GM19467 (cell line): ENCODE measurements around the gene BCKDHA.
"Not testable (repeated sequence)": the region's sequence is repeated elsewhere in the genome, so short reads cannot be mapped to it uniquely, and the experiment has no call there.

ENCODE experiments used
- ATAC-seq: cut with Tn5 transposase; IDR thresholded peaks from one replicate; pipeline ENCODE4 v1.9.1; 2021; ENCODE audit warnings: mild to moderate bottlenecking, moderate library complexity; ENCODE audit not compliant: unreplicated experiment

BCKDHA gene

DNA sequence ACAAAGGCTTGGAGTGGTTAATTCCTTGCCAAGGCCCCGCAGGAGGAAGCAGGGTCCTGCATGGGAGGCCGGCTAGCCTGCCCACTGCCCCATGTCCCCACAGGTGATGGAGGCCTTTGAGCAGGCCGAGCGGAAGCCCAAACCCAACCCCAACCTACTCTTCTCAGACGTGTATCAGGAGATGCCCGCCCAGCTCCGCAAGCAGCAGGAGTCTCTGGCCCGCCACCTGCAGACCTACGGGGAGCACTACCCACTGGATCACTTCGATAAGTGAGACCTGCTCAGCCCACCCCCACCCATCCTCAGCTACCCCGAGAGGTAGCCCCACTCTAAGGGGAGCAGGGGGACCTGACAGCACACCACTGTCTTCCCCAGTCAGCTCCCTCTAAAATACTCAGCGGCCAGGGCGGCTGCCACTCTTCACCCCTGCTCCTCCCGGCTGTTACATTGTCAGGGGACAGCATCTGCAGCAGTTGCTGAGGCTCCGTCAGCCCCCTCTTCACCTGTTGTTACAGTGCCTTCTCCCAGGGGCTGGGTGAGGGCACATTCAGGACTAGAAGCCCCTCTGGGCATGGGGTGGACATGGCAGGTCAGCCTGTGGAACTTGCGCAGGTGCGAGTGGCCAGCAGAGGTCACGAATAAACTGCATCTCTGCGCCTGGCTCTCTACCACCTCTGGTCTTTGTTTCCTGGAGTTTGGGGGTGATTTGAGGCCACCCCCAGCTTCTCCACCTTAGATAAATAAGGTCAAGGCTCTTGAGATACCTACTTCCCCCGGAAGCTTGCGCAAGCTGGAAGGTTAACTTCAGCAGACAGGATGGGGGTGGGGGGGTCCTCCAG lies 26.9 kb downstream of the BCKDHA start:
- no peak for ATAC-seq

DNA sequence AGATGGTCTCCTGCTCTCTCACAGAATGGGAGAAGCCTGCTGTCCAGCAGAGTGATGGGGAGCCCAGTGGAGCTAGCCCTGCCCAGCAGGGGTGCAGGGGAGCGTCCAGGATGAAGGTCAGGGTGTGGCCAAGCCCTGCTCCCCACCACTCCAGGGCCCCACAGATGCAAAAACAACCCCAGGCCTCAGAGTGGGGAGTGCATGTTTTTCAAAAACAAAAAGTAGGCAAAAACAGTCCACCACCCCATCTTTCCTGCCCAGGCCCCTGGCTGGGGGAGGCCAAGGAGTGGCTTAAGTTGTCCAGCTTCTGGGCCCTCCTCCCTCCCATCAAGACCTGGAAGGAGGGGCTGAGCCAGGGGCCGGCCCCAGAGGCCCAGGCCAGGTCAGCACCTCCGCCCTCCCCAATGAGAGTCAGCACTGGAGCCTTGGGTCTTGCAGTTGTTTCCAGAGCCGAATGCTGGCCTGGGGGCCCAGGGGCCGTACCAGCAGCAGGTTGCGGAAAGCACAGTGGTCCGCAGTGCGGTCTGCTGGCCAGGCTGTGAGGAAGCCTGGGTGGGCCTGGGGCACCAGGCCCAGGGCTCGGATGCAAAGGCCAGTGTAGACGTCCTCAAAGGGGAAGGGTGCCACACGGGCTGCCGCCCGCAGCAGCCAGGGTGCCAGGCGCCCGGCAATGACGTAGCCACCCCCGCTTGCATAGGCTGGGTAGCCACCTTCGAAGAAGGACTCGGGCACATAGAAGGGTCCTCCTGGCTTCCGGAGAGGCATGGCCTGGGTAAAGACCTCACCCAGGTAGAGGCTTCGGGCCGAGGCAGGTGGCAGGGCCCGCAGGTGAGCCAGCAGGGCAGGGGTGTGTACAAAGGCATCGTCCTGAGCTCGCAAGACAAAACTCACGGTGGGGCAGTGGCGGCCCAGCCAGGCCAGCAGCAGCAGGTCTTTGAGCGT lies 27.8 kb downstream of the BCKDHA start:
- no peak for ATAC-seq

DNA sequence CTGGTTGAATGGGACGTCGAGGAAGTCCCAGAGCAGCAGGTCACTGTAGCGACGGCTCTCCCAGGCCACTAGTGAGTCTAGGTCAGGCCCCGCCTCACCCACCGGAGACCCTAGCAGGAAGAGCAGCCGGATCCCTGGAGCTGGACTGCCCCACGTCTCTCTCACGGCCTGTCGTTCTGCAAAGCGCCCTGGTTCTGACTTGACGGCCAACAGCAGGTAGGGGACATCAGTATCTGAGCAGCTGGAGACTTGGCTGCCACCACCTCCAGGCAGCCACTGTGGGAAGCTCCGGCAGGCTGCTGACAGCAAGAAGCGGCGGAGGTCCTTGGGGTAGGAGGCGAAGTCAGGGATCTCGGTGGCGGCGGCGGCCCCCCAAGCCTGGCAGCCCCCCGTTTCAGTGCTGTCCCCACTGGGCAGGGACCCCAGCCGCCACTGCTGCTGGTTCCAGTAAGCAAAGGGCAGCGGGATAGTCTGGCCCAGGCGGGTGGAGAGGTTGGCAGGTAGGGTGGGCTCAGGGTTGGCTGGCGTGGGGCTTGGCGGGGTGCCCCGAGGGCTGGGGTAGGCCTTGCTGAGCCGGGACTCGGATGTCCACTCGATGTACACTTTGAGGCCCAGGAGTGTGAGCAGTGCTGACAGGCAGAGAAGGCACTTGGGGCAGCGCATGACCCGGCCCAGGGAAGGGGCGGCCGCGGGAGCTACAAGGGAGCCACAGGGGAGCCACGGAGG lies 28.7 kb downstream of the BCKDHA start:
- no peak for ATAC-seq

DNA sequence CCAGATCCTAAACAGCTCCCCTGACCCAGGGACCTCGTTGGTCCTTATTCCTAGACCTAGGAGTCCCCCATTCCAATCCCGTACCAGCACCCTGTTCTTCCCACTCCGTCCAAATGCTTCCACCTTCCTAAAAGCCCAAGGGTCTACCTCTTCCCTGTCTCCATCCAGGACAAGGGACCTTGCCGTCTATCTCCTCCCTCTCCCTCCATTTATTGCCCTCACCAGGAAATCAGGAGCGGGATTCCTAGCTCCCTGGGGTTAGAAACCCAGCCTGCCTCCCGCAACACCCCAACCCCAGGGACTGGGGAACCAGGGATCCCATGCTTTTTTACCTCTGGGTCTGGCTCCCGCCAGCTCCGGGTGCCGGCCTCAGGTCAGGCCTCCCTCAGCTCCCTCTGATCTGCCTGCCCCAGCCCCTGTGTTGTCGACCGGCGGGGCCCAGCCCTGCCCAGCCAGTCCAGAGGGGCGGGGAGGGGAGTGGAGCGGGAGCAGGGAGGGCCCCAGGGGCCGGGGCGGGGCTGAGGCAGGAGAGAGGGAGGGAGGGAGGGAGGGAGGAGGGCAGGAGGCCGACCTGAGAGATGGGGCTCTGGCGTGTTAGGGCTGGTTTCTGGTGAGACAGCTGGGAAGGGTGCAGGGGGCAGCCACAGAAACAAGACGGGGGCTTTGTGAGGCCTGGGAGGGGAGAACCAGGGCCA lies 29.5 kb downstream of the BCKDHA start, which contains the start of gene B3GNT8:
TSS of gene B3GNT8 (minus strand) at position 423 of the 695 bp plus-strand sequence. CDS start 596 bp downstream, outside the sequence.
- no peak for ATAC-seq

DNA sequence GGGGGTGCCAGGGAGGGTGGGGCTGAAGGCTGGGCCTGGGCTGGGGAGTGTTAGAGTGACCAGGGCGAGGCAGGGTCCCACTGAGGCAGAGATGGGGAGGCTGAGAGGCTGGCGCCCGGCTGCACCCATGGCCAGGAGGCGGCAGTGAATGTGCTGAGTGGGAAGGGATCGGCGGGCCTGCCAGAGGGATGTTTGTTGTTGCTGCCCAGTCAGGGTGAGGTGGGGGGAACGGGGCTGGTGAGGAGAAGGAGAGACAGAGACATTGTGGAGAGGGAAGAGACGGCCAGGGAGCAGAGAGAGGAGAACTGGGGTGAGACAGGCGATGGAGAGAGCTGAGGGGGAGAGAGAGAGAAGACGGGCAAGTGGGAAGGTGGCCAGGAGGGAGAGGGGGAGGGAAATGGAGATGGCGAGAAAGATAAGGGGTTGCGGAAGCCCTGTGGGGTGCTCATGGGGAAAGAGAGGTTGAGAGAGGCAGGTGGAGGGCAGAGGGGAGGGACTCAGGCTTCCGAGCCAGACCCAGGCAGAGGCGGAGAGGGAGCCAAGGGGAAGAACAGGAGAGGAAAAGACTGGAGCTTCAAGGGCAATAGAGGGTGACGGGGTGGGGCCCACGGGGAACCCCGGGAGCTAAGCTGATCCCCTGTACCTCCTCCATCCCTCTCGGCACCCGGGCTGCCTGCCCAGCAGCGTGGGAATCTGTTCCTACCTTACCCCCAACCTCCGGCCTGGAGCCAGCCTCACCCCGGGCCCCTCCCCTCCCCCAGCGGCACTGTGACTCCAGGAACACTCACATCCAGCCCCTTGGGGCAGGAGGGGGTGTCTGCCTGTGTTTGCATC lies 30.2 kb downstream of the BCKDHA start:
- no peak for ATAC-seq

DNA sequence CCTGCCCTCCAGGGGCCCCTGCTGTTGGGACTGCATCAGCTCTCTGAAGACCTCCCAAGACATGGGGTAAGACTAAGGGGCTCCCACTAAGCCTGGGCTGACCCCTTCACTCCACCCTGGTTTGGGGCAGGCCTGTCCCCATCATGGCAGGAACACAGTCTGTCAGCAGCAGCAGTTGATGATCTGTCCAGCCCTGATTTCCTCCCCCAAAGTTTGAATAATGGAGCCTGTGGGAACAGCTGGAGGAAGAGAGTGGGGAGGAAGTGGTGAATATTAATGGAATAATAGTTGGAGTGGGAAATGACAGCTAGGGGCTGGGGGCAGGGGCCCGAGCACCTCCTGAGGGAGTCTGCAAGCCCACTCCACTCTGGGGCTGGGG lies 30.9 kb downstream of the BCKDHA start:
- ATAC-seq: no peak

DNA sequence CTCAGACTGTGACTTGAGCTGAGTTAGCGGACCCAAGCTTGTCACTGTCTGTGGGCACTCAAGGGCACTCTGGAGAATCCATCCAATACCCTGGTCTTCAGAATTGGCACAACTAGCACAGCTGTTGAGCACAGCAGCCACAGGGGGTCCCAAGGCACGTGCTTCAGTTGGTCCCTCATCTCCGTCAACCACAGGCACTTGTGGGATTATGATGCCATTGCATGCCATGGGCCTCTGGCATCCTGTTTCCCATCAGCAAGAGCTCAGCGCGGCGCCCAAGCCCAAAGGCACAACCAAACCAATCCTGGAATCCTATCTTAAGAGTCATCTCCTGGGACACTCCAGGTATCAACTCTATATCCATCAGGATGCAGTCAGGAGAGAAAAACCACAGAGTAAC lies 33.3 kb downstream of the BCKDHA start:
- no peak for ATAC-seq

DNA sequence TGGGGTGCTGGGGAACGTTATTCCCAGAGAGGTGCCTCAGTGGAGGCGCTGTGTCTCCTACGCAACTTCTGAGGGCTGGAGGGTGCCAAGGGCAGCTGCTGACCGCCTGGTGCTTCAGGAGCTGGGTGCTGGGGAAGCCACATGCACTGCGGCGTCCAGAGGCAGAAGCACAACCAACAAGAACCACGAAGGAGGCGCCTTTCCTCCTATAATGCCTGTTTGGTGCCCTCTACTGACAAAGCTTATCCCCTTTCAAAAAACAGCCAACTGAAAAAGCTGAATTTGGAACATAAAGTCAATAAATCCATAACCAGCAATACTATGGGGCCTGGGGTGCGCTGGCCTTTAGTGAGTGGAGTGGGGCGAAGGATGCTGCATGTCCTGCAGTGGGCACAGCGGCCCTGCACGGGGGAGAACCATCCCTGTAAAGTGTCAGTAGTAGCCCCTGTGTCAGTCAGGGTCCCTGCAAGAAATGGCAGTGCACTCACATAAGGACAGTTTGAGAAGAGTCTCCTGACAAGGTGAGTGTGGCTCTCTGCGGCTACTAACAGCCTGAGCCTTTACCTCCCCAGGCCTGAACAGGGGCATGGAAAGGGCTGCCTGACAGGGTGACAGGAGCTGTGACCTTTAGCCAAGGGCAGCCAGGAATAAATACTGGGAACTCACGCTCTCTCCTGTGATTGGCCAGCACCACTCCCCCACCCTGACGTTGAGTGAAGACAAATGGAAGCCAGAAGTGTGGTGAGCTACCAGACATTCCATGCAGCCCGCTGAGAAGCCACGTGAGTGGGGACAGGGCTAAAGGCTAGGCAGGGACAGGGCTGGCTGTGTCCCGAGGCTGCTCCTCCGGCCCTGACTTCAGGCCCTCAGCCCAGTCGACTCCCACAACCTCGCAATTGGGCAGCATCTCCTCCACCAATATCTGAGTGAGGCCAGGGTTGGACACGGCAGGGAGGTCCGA lies 34.1 kb downstream of the BCKDHA start:
- ATAC-seq: no peak

DNA sequence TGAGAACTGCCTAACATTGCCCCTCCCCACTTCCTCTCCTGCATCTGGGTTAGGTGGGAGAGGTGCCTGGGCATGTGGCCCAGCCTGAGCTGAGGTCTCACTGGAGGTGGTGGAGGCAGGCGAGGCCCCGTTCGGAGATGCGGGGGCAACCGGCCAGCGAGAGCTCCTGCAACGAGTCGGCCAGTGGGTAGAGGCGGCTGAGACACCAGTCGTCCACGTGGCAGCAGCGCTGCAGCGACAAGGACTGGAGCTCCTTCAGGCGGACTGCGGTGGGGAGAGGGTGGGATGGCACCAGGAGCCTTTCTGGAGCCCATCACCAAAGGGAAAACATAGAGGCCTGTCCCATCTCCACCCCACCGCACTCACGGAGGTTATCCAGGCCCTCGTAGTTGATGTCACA lies 35.6 kb downstream of the BCKDHA start:
- no peak for ATAC-seq

DNA sequence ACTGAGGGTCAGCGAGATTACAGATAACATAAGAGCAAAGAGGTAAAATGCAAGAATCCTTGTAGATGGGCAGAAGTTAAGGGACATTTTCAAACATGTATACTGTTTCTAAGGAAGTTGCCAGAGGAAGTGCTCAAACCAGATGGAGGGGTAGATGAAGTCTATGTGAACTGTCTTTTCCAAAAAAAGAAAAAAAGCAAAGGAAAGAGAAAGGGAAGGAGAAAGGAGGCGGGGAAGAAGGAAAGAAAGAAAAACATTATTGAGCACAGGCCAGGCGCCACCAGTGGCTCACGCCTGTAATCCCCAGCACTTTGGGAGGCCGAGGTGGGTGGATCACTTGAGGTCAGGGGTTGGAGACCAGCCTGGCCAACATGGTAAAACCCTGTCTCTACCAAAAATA lies 36.8 kb downstream of the BCKDHA start:
- no peak for ATAC-seq

DNA sequence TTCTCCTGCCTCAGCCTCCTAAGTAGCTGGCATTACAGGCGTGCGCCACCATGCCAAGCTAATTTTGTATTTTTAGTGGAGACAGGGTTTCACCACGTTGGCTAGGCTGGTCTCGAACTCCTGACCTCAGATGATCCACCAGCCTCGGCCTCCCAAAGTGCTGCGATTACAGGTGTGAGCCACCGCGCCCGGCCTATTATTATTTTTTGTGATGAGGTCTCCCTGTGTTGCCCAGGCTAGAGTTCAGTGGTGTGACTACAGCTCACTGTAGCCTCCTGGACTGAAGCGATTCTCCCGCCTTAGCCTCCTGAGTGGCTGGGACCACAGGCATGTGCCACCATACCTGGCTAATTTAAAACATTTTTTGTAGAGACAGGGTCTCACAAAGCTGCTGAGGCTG lies 37.8 kb downstream of the BCKDHA start:
- not testable (repeated sequence) for ATAC-seq

DNA sequence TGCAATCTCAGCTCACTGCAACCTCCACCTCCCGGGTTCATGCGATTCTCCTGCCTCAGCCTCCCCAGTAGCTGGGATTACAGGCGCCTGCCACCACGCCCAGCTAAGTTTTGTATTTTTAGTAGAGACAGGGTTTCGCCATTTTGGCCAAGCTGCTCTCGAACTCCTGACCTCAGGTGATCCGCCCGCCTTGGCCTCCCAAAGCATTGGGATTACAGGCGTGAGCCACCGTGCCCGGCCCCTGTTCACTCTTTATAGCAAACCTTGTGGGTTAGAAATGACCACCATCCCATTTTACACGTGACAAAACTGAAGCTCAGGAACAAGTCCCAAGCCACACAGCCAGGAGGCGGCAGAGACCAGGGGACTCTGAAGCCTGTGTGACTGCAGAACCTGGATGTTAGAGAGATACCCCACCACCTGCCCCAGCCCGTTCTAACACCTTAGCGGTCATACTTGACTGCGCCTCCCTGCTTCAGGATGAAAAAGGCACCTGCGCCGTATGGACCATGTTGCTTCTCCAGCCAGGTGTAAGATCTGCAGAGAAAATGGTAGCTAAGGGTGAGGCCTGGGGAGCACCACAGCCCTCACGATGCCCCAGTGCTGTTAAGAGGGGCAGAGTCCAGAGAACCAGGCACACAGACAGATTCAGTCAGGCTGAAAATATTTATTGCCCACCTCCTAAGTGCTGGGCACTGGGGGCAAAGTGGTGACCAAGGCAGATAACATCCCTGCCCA lies 38.5 kb downstream of the BCKDHA start:
- no peak for ATAC-seq

DNA sequence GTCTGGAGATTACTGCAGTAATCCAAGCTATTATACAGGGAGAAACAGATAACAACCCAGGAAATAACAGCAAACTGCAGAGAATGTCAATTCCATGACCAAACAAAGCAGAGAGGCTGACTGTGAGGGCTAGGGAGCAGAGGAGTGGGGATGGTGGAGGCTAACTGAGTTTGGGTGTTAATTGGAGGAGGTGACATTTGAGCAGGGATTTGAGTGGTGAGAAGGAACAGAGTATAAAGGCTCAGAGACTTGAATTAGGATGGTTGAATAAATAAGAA lies 39.0 kb downstream of the BCKDHA start:
- no peak for ATAC-seq

DNA sequence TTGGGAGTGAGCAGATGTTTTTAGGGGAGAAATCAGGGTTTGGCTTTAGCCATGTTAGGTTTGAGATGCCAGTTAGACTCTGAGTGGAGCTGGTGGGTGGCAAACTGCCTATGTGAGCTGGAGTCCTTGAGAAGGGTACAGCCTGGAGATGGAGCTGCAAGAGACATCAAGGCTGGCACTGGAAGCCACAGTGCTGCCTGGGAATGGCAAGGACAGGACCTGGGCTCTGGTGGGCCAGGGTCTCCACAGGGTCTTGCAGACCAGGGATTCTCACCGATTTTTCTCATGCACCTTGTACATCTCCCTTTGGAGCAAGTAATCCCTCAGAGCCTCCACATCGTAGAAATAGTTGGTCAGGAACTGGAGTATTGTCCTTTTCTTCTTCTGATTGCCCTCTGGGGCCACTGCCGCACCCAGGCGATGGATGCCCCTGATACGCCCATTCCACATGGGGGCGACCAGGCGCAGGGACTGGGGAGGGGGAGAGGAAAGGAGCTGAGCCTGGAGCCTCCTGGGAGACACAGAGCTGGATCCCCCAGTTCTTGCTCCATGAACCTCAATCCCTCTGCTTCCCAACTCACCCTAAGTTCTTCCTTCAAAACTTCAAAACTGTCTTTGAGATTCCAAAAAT lies 40.4 kb downstream of the BCKDHA start:
- ATAC-seq: no peak

DNA sequence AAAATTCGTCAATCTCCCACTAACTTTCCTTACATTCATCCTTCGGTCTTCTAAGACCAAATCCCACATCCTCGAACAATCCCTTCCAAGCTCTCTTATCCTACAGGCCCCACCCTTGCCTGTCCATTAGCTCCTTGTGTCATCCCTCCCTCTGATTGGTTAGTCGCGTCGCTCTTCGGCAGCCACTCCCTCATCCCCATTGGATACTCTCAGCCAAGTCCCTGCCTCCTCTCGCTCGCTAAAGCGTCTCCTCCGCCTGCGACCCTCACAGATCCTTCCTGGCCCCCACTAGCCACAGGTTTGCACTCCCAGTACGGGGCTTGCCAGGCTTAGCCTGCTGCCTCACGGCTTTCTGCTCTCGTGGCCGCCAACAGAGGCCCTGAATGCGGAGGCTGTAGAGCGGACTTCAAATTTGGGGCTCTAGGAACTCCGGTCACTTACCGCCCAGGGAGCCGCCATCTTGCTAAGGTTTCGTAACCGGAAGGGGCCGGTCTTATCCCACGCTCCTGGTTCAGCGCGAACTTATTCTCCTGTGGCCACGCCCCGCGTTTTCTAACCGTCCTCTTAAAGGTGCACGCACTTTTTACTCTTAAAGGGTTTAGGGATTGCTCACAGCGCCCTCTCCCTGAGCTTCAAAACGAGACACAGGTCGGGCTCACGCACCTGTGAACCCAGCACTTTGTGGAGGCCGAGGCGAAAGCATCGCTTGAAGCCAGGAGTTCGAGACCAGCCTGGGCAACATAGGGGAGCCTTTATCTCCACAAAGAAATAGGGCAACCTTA lies 42.0 kb downstream of the BCKDHA start, which contains the start of gene DMAC2:
TSS of gene DMAC2 (minus strand) at position 472 of the 782 bp plus-strand sequence. CDS start at position 459, 13 bp downstream.
- ATAC-seq: peak; percentile 79

DNA sequence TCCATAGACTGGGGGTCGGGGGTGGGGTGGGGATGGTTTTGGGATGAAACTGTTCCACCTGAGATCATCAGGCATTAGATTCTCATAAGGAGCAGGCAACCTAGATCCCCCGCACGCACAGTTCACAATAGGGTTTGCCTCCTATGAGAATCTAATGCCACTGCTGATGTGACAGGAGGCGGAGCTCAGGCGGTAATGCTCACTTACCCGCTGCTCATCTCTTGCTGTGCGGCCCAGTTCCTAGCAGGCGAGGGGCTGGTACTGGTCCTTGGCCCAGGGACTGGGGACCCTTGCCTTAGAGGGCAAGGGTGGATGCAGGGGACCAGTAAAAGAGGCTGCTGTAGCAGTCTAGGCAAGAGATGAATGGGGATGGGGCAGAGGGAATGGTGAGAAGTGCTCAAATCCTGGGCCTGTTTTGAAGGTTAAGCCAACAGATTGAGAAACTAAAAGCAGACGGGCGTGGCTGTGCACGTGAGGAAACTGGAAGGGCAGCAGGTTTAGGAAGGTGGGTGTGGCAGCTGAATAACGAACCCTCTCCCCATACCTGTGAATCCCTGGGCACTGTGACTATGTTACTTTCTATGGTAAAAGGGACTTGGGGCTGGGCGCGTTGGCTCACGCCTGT lies 43.8 kb downstream of the BCKDHA start:
- no peak for ATAC-seq
